ENCODE results near the gene KIFC3. TPM values are rescaled to one million over a fixed set of nuclear protein-coding genes. Genes with fewer than 3 reads are reported as not detected.

KIFC3 gene
- total and polyA plus RNA-seq, 7 donors, result 2.5 to 31.2 (median 10.0) TPM

DNA sequence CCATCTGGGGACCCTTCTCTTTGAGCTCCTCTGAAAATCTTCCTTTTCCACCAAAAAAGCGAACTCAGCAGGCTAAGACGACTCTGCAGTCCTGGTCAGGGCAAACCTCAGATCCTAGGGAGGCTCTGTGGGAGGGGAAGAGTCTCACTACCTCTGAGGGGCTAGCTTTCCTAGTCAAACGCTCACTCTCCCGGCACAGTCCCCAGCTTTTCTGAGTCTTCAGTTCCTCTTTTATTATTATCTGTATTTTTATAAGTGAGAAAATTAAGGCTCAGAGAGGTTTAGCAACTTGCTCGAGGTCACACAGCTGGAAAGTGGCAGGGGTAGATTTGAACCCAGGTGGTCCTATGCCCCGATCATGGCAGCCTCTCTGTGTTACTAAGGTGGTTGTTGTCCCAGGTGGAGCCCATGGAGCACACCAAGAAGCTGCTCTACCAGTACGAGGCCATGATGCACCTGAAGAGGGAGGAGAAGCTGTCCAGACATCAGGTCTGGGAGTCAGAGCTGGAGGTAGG, 75.8 kb downstream of the KIFC3 start:
- Histone ChIP-seq H3K27me3 (no peaks in the 10 kb centered on the region), H3K4me3 (no peak overlapping the region), H3K4me1 (no peaks in the 10 kb centered on the region), H3K9me3 (no peaks in the 10 kb centered on the region), H3K36me3 (no peaks in the 10 kb centered on the region), H3K27ac (no peak overlapping the region)
- no peak for TF ChIP-seq POLR2A (IDR thresholded peaks at IDR 0.05)
- TF ChIP-seq, protein P1, sequence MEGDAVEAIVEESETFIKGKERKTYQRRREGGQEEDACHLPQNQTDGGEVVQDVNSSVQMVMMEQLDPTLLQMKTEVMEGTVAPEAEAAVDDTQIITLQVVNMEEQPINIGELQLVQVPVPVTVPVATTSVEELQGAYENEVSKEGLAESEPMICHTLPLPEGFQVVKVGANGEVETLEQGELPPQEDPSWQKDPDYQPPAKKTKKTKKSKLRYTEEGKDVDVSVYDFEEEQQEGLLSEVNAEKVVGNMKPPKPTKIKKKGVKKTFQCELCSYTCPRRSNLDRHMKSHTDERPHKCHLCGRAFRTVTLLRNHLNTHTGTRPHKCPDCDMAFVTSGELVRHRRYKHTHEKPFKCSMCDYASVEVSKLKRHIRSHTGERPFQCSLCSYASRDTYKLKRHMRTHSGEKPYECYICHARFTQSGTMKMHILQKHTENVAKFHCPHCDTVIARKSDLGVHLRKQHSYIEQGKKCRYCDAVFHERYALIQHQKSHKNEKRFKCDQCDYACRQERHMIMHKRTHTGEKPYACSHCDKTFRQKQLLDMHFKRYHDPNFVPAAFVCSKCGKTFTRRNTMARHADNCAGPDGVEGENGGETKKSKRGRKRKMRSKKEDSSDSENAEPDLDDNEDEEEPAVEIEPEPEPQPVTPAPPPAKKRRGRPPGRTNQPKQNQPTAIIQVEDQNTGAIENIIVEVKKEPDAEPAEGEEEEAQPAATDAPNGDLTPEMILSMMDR (IDR thresholded peaks at IDR 0.05), result no peak
- no peak for TF ChIP-seq POLR2AphosphoS5 (IDR thresholded peaks at IDR 0.05)
- TF ChIP-seq EP300 (IDR thresholded peaks at IDR 0.05), result no peak
- WGBS, 2 donors, result 77 to 80% methylated on average over 7 of the region's 7 CpGs
- peak; percentile 12 for DNase-seq
- intact Hi-C loops (cut with DNase I), result no loop called here

DNA sequence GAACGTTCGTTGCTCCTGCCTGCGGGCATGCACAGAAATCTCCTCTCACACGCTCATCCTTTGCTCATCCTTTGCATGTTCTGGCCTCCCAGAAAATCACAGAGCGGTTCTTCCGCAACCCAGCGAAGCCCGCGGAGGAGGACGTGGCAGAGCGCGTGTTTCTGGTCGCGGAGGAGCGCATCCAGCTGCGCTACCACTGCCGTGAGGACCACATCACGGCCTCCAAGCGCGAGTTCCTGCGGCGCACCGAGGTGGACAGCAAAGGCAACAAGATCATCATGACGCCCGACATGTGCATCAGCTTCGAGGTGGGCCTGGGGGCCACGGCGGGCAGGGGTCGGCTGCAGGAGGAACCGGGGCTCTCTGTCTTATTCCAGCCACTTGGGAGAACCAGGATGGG, 76.3 kb downstream of the KIFC3 start:
- 93 to 94% methylated on average over 30 of the region's 30 CpGs for WGBS, 2 donors
- H3K9me3 ChIP-seq, result no peaks in the 10 kb centered on the region
- no peaks in the 10 kb centered on the region for H3K4me1 ChIP-seq
- intact Hi-C loops (cut with DNase I), result no loop called here
- TF ChIP-seq POLR2A (IDR thresholded peaks at IDR 0.05), result no peak
- no peak for TF ChIP-seq POLR2AphosphoS5 (IDR thresholded peaks at IDR 0.05)
- TF ChIP-seq, protein P1 (IDR thresholded peaks at IDR 0.05), result no peak
- no peak for TF ChIP-seq EP300 (IDR thresholded peaks at IDR 0.05)
- DNase-seq, result peak; percentile 48
- H3K27me3 ChIP-seq, result no peaks in the 10 kb centered on the region
- H3K4me3 ChIP-seq, result no peak overlapping the region
- no peak overlapping the region for H3K27ac ChIP-seq
- H3K36me3 ChIP-seq, result no peaks in the 10 kb centered on the region

DNA sequence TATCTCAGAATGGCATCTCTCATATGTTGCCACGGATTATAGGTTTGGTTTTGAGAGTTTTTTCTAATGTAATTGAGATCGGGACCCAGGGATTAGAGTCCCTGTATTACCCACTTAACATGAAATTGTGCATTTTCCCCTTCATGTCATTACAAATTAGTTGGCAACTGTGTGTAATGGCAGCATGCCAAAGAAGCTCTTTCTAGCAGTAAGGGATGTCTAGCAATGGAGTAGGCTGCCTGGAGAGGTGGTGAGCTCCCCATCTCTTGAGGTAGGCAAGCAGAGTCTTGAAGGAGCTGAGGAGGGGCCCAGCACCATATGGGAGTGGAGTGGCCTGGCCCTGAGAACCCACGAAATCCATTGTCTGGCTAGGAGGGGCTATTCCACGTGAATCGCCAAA, 76.7 kb downstream of the KIFC3 start:
- WGBS, 2 donors, result 64 to 77% methylated on average over 5 of the region's 5 CpGs
- Histone ChIP-seq H3K36me3 (no peaks in the 10 kb centered on the region), H3K4me3 (no peak overlapping the region), H3K9me3 (no peaks in the 10 kb centered on the region), H3K27me3 (no peaks in the 10 kb centered on the region), H3K27ac (no peak overlapping the region), H3K4me1 (no peaks in the 10 kb centered on the region)
- no peak for DNase-seq
- intact Hi-C loops (cut with DNase I), result no loop called here
- TF ChIP-seq EP300 (IDR thresholded peaks at IDR 0.05) (no peak), POLR2A (IDR thresholded peaks at IDR 0.05) (no peak), POLR2AphosphoS5 (IDR thresholded peaks at IDR 0.05) (no peak)
- TF ChIP-seq, protein P1 (IDR thresholded peaks at IDR 0.05), result no peak

DNA sequence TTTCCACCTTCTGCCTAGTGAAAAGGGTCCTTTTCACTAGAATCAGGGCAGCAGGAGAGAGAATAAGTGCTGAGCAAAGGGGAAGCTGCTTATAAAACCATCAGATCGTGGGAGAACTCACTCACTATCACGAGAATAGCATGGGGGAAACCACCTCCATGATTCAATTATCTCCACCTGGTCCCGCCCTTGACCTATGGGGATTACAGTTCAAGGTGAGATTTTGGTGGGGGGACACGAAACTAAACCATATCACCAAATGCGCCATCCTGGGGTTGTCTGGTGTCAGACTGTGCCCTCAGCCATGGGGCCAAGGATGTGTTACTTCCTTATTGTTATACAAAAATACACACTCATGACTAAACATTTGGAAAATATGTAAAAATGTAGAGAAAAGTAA, 77.1 kb downstream of the KIFC3 start:
- Histone ChIP-seq H3K4me3 (no peak overlapping the region), H3K9me3 (no peaks in the 10 kb centered on the region), H3K27me3 (no peaks in the 10 kb centered on the region), H3K36me3 (no peaks in the 10 kb centered on the region), H3K4me1 (no peaks in the 10 kb centered on the region), H3K27ac (no peak overlapping the region)
- intact Hi-C loops (cut with DNase I), result no loop called here
- no peak for TF ChIP-seq POLR2AphosphoS5 (IDR thresholded peaks at IDR 0.05)
- TF ChIP-seq, protein P1 (IDR thresholded peaks at IDR 0.05), result no peak
- TF ChIP-seq EP300 (IDR thresholded peaks at IDR 0.05), result no peak
- no peak for TF ChIP-seq POLR2A (IDR thresholded peaks at IDR 0.05)
- WGBS, 2 donors, result 37 to 56% methylated on average over 5 of the region's 5 CpGs
- no peak for DNase-seq

DNA sequence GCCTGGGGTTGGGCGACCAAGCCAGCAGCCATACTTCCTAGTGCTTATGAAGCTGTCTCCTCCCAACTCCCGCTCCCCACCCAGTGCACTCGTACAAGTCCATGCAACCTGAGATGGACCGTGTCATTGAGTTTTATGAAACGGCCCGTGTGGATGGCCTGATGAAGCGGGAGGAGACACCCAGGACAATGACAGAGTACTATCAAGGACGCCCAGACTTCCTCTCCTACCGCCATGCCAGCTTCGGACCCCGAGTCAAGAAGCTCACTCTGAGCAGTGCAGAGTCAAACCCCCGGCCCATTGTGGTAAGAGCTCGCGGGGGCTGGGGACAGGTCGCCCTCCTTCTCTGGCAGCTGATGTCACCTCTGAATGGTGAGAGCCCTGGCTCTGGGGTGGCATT, 77.8 kb downstream of the KIFC3 start:
- intact Hi-C loops (cut with DNase I), result no loop called here
- H3K4me1 ChIP-seq, result no peaks in the 10 kb centered on the region
- H3K9me3 ChIP-seq, result no peaks in the 10 kb centered on the region
- H3K36me3 ChIP-seq, result no peaks in the 10 kb centered on the region
- no peaks in the 10 kb centered on the region for H3K27me3 ChIP-seq
- H3K27ac ChIP-seq, result no peak overlapping the region
- no peak for DNase-seq
- no peak overlapping the region for H3K4me3 ChIP-seq
- 87 to 90% methylated on average over 15 of the region's 15 CpGs for WGBS, 2 donors
- TF ChIP-seq, protein P1 (IDR thresholded peaks at IDR 0.05), result no peak
- TF ChIP-seq POLR2AphosphoS5 (IDR thresholded peaks at IDR 0.05), result no peak
- no peak for TF ChIP-seq POLR2A (IDR thresholded peaks at IDR 0.05)
- no peak for TF ChIP-seq EP300 (IDR thresholded peaks at IDR 0.05)

Data from sigmoid colon (tissue), 7 donors.